ENCODE measurements around the gene CDC37.
A peak's percentile ranks its signal among the peaks of the same experiment; 100 is the strongest.
"Not testable (repeated sequence)": the region's sequence is repeated elsewhere in the genome, so short reads cannot be mapped to it uniquely, and the experiment has no call there.

Gene CDC37

GRCh38 chr19:10390652-10391286, 12.6 kb downstream of the CDC37 start:
- no peak overlapping the region for H3K4me3 ChIP-seq (ENCODE audit: low read depth, low read length)
- in situ Hi-C loops (cut with HindIII; ENCODE audit: low sequenced_read_pairs), result no loop called here
- peak; percentile 62 for DNase-seq (ENCODE audit: low read depth)
- TF ChIP-seq, protein P1, sequence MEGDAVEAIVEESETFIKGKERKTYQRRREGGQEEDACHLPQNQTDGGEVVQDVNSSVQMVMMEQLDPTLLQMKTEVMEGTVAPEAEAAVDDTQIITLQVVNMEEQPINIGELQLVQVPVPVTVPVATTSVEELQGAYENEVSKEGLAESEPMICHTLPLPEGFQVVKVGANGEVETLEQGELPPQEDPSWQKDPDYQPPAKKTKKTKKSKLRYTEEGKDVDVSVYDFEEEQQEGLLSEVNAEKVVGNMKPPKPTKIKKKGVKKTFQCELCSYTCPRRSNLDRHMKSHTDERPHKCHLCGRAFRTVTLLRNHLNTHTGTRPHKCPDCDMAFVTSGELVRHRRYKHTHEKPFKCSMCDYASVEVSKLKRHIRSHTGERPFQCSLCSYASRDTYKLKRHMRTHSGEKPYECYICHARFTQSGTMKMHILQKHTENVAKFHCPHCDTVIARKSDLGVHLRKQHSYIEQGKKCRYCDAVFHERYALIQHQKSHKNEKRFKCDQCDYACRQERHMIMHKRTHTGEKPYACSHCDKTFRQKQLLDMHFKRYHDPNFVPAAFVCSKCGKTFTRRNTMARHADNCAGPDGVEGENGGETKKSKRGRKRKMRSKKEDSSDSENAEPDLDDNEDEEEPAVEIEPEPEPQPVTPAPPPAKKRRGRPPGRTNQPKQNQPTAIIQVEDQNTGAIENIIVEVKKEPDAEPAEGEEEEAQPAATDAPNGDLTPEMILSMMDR (IDR thresholded peaks at IDR 0.05; ENCODE audit: low read depth, low read length, missing control alignments), result peak; percentile 96

DNA sequence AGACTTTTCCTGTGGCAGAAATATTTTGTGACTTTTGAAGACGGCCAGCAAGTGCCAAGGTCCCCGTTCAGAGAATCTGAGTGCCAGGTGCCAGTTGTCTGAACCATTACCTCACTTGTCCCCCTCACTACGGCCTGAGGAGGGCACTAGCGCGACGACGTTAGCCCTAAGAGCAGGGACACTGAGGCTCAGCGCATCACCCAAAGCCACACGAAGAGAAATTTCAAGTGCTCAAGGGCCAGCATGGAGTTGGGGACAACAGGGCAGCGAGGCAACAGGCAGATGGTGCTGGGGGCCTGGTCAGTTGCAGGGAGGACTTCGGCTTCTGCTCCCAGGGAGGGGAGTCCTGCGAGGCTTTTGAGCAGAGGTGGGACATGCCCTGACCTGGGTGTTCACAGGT, 13.5 kb downstream of the CDC37 start:
- no peak overlapping the region for H3K4me3 ChIP-seq (ENCODE audit: low read depth, low read length)
- no peak for DNase-seq (ENCODE audit: low read depth)
- in situ Hi-C loops (cut with HindIII; ENCODE audit: low sequenced_read_pairs), result no loop called here
- TF ChIP-seq, protein P1 (IDR thresholded peaks at IDR 0.05; ENCODE audit: low read depth, low read length, missing control alignments), result peak; percentile 16

DNA sequence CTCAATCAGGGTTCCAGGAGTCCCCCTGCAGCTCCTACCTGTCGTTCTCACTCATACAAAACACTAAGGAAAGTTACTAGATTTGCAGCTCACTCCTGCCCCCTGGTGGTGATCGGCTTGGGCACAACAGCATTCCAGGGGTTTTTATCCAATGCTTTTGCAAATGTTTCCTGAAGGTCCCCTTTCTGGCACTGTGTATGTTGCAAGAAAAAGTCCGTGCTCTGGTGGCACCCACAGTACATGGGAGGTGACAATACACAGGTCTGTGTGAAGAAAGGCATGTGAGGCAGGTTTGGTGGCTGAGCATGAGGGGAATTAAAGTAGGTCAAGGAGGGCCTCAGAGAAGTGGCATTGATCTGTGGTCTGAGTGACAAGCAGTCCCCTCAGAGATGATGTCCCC, 14.4 kb downstream of the CDC37 start:
- peak; percentile 65 for DNase-seq (ENCODE audit: low read depth)
- TF ChIP-seq, protein P1 (IDR thresholded peaks at IDR 0.05; ENCODE audit: low read depth, low read length, missing control alignments), result peak; percentile 97
- in situ Hi-C loops (cut with HindIII; ENCODE audit: low sequenced_read_pairs), result no loop called here
- H3K4me3 ChIP-seq (ENCODE audit: low read depth, low read length), result no peak overlapping the region

DNA sequence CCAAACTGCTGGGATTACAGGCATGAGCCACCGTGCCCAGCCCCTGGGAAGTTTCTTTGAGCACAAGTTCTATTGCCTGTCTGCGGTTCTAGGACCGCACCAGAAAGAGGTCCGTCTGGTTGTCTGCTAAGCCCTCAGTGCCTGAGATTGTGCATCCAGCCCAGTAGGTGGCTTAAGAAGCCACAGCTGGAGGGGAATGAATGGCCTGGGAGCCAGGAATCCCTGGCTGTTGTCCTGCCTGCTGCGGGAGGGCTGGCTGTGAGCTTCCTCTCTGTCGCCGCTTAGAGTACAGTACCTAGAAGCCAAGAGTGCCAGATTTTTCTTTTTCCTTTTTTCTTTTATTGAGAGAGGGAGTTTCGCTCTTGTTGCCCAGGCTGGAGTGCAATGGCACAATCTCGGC, 18.8 kb downstream of the CDC37 start:
- in situ Hi-C loops (cut with HindIII; ENCODE audit: low sequenced_read_pairs), result no loop called here
- DNase-seq (ENCODE audit: low read depth), result no peak
- TF ChIP-seq, protein P1 (IDR thresholded peaks at IDR 0.05; ENCODE audit: low read depth, low read length, missing control alignments), result no peak
- no peak overlapping the region for H3K4me3 ChIP-seq (ENCODE audit: low read depth, low read length)

DNA sequence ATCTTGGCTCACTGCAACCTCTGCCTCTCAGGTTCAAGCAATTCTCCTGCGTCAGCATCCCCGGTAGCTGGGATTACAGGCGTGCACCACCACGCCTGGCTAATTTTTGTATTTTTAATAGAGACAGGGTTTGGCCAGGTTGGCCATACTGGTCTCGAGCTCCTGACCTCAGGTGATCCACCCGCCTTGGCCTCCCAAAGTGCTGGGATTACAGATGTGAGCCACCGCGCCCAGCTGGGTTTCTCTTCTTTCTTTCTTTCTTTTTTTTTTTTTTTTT, 20.2 kb downstream of the CDC37 start:
- DNase-seq (ENCODE audit: low read depth); in situ Hi-C loops (cut with HindIII; ENCODE audit: low sequenced_read_pairs); H3K4me3 ChIP-seq (ENCODE audit: low read depth, low read length): not testable (repeated sequence)

DNA sequence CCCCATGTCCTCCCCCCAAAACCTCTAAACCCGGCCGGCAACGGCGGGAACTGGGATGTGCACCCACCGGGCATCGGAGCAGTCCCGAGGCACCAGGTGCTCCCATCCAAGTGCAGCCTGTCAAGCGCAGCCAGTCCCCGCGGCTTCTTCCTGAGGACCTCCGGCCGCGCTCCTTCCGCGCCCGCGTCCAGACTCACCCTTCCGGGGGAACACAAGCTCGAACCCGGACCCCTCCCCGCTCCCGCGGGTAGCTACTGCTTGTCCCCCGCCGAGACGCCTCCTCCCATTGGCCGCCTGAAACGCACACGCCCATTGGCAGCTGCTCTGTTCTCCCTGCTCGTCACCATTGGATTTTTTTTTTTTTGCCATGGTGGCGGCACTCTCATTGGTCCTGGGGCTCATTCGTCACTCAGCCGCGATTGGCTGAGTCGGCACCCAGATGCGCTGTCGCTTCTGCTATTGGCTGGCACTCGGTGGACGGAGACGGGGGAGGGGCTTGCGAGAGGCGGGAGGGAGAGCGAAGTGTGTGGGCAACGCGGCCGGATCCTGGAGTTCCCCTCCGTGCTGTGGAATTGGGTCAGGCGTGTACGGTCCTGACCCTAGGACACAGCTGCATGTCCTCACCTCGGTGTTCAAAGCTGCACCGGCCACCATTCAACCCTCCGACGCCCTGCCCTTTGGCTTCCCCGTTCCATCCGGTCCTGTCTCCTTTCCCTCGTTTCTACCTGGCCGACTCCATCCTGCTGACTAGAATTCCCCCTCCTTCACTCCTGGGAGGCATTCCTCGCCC, 22.8 kb downstream of the CDC37 start, which contains the start of gene TYK2:
TSS of gene TYK2 (minus strand) at position 260 of the 790 bp plus-strand sequence. CDS start 2,166 bp downstream, outside the sequence.
- H3K4me3 ChIP-seq (ENCODE audit: low read depth, low read length), result peak within 1 kb of the TSS; percentile 82
- peak; percentile 97 for DNase-seq (ENCODE audit: low read depth)
- TF ChIP-seq, protein P1 (IDR thresholded peaks at IDR 0.05; ENCODE audit: low read depth, low read length, missing control alignments), result no peak
- in situ Hi-C loops (cut with HindIII; ENCODE audit: low sequenced_read_pairs), result no loop called here

GRCh38 chr19:10379880-10380312, 23.4 kb downstream of the CDC37 start:
- in situ Hi-C loops (cut with HindIII; ENCODE audit: low sequenced_read_pairs), result no loop called here
- DNase-seq (ENCODE audit: low read depth), result no peak
- TF ChIP-seq, protein P1 (IDR thresholded peaks at IDR 0.05; ENCODE audit: low read depth, low read length, missing control alignments), result no peak
- H3K4me3 ChIP-seq (ENCODE audit: low read depth, low read length), result peak overlapping the region; percentile 82
